K562 (cell line): ENCODE results near the gene KCND1. TPM values are rescaled to one million over a fixed set of nuclear protein-coding genes. Genes with fewer than 3 reads are reported as not detected.
A peak's percentile ranks its signal among the peaks of the same experiment; 100 is the strongest.

Experiments used
- BRD9 ChIP-seq: fragments of 450-650 bp; IDR thresholded peaks from 2 replicates; pipeline ENCODE4 v1.6.1; 2018; ENCODE audit warnings: low read depth; ENCODE audit not compliant: partially characterized antibody
- CGGBP1 ChIP-seq: fragments of 250-450 bp; sonication (Bioruptor Pico); IDR thresholded peaks from 2 replicates; pipeline ENCODE4 v1.9.0; 2021; ENCODE audit warnings: mild to moderate bottlenecking
- CLOCK ChIP-seq: fragments of 250-450 bp; sonication (Bioruptor Pico); IDR thresholded peaks from 2 replicates; pipeline ENCODE4 v1.4.0; 2020; ENCODE audit warnings: mild to moderate bottlenecking, moderate library complexity, borderline replicate concordance
- E2F6 ChIP-seq, 2 experiments: IDR thresholded peaks; 2 replicates each; pipeline ENCODE4 v1.6.1; 2011; ENCODE audit warnings: borderline replicate concordance in 1 of 2, control low read depth in 1 of 2, low read depth in 1 of 2, low read length in 1 of 2, mild to moderate bottlenecking in 1 of 2, mixed read lengths in 1 of 2, moderate library complexity in 1 of 2; ENCODE audit not compliant: insufficient read depth in 1 of 2, insufficient read length in 1 of 2, poor library complexity in 1 of 2, severe bottlenecking in 1 of 2; ENCODE audit errors: extremely low read depth in 1 of 2
- FOSL1 ChIP-seq: fragments of 200-800 bp; sonication (Bioruptor generic); conservative IDR thresholded peaks from 2 replicates; pipeline ENCODE4 v1.6.1; 2016; ENCODE audit warnings: missing genetic modification characterization, missing compliant biosample characterization
- GATAD2A ChIP-seq: fragments of 450-650 bp; IDR thresholded peaks from 2 replicates; pipeline ENCODE4 v1.6.1; 2017
- MXD1 ChIP-seq: fragments of 250-450 bp; sonication (Bioruptor Pico); IDR thresholded peaks from 2 replicates; pipeline ENCODE4 v1.8.0; 2021; ENCODE audit warnings: borderline replicate concordance, mild to moderate bottlenecking, moderate library complexity; ENCODE audit not compliant: poor library complexity, severe bottlenecking
- RBM34 ChIP-seq: fragments of 200-400 bp; formaldehyde crosslinking; IDR thresholded peaks from 2 replicates; pipeline ENCODE4 v1.6.1; 2018; ENCODE audit warnings: low read length, borderline replicate concordance; ENCODE audit not compliant: insufficient read depth
- SOX6 ChIP-seq: fragments of 450-650 bp; IDR thresholded peaks from 2 replicates; pipeline ENCODE4 v1.6.1; 2014; ENCODE audit warnings: mild to moderate bottlenecking
- TSHZ1 ChIP-seq: fragments of 250-450 bp; sonication (Bioruptor Pico); IDR thresholded peaks from 2 replicates; pipeline ENCODE4 v1.4.0; 2020; ENCODE audit warnings: mild to moderate bottlenecking, moderate library complexity
- USF2 ChIP-seq: sonication (generic); formaldehyde crosslinking; IDR thresholded peaks from 2 replicates; pipeline ENCODE4 v1.5.0; 2020; ENCODE audit warnings: missing genetic modification reagents
- XRCC3 ChIP-seq: fragments of 450-650 bp; IDR thresholded peaks from 2 replicates; pipeline ENCODE4 v1.6.1; 2017; ENCODE audit warnings: mild to moderate bottlenecking, moderate library complexity
- ZBTB2 ChIP-seq: fragments of 450-650 bp; IDR thresholded peaks from 2 replicates; pipeline ENCODE4 v1.6.1; 2016; ENCODE audit warnings: antibody characterized with exemption
- ZNF224 ChIP-seq: sonication (generic); formaldehyde crosslinking; IDR thresholded peaks from 2 replicates; pipeline ENCODE4 v1.8.0; 2022; ENCODE audit warnings: mild to moderate bottlenecking, missing genetic modification reagents
- polyA plus RNA-seq, 8 experiments: library from polyadenylated mRNA; depleted of rRNA in 4 of 8; stranded (reverse) in 5 of 8; unstranded in 3 of 8; fragments of >200 nt; fragmentation: Nextera tagmentation in 2 of 8; fragmentation: Illumina TruSeq in 1 of 8; extraction: Ambion mirVana in 2 of 8; extraction: Trizol in 1 of 8; gene quantifications; 2 replicates each; pipeline versions ENCODE4 v1.2.1 to v1.2.3, GENCODE V29; 2011 to 2014; ENCODE audit warnings: inconsistent platforms in 1 of 8, missing spikeins in 1 of 8
- total RNA-seq, 7 experiments: library from RNA; depleted of rRNA in 6 of 7; stranded (reverse); fragments of >200 nt in 6 of 7; fragmentation: Illumina TruSeq in 2 of 7; extraction: Trizol in 2 of 7; gene quantifications; 2 replicates each; pipeline versions ENCODE4 v1.2.1 to v1.2.3, GENCODE V29; 2011 to 2021; ENCODE audit warnings: low replicate concordance in 1 of 7

Gene KCND1
- total and polyA plus RNA-seq, 9 of the 15 experiments (the other 6 are each of a cell fraction or from before 2014, with no cell fraction given), result 0.06 to 0.83 (median 0.39) TPM; not detected in 1

- no peak for TF ChIP-seq TSHZ1 (CRISPR knock-in tag)
- TF ChIP-seq USF2 (CRISPR knock-in tag), result peak; percentile 83
- TF ChIP-seq ZBTB2, result 0 out of 2 replicates have a peak, but pooled peaks have one; percentile 65
- TF ChIP-seq GATAD2A, result no peak
- TF ChIP-seq RBM34, result no peak
- peak; percentile 73 for TF ChIP-seq BRD9
- no peak for TF ChIP-seq XRCC3
- TF ChIP-seq ZNF224 (CRISPR knock-in tag), result no peak
- peak; percentile 55; the same call in 1 of the 2 replicates for TF ChIP-seq CLOCK (CRISPR knock-in tag)
- peak; percentile 25; the same call in 1 of the 2 replicates for TF ChIP-seq FOSL1 (tag)
- no peak for TF ChIP-seq CGGBP1 (CRISPR knock-in tag)
- TF ChIP-seq E2F6 (IDR thresholded peaks at IDR 0.05; ENCODE audit: borderline replicate concordance in 1 of 2, extremely low read depth in 1 of 2, insufficient read depth in 1 of 2, insufficient read length in 1 of 2, low read depth in 1 of 2, low read length in 1 of 2, poor library complexity in 1 of 2, severe bottlenecking in 1 of 2), result peak in 1 of 2 experiments; percentile 59
- no peak for TF ChIP-seq MXD1 (CRISPR knock-in tag)
- TF ChIP-seq SOX6, result peak; percentile 78
These were observed 34.4 kb downstream of the KCND1 start (continued) for GRCh38 chrX:48937054-48937907.
